GM21447 (cell line): ENCODE results near the gene SUZ12.
"Not testable (repeated sequence)": the region's sequence is repeated elsewhere in the genome, so short reads cannot be mapped to it uniquely, and the experiment has no call there.

Experiments used
- ATAC-seq: cut with Tn5 transposase; IDR thresholded peaks from one replicate; pipeline ENCODE4 v1.9.1; 2021; ENCODE audit not compliant: unreplicated experiment

The SUZ12 gene

GRCh38 chr17:32033812-32034211, 97.0 kb downstream of the SUZ12 start:
- ATAC-seq, result not testable (repeated sequence)

DNA sequence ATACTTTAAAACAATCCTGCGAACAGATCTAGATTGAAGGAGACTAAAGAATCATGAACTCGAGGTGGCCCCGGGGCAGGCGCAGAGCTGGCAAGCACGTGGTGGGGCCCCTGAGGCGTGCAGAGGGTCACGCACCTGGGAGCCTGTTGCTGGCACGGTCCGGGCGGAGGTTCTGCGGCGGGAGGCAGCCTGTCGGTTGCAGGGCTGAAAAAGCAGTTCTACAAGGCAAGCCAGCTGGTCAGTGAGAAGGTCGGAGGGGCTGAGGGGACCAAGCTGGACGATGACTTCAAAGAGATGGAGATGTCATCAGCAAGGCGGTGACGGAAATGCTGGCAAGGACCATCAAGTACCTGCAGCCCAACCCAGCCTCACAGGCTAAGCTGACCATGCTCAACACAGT, 103.4 kb downstream of the SUZ12 start:
- ATAC-seq, result not testable (repeated sequence)

GRCh38 chr17:32041306-32041875, 104.6 kb downstream of the SUZ12 start:
- not testable (repeated sequence) for ATAC-seq

- not testable (repeated sequence) for ATAC-seq
Observed at GRCh38 chr17:32042266-32042665, 105.5 kb downstream of the SUZ12 start.

DNA sequence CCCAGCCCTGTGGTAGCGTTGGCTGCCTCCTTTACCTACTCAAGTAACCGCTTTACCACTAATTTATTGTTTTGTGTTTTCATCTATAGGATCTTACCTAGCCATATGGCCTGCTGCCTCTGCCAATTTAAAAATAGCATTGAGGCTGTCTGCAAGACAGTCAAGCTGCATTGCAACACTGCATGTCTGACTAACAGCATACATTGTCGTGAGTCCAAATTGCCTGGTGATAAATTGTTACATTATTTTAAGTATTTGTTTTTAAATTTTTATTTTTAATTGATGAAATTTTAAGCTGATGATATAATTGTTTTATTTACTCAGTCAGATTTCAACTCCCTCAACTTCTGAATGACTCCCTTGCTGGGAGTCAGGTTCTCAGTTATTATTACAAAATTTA, 108.8 kb downstream of the SUZ12 start:
- not testable (repeated sequence) for ATAC-seq

DNA sequence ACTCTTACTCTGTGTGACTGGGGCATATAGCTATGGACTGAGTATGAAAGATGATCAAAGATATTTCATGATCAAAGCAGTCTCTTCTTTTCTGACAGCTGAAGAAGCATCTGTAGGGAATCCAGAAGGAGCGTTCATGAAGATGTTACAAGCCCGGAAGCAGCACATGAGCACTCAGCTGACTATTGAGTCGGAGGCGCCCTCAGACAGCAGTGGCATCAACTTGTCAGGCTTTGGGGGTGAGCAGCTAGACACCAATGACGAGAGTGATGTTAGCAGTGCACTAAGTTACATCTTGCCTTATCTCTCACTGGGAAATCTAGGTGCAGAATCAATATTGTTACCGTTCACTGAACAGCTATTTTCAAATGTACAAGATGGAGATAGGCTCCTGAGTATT, 110.9 kb downstream of the SUZ12 start:
- ATAC-seq, result not testable (repeated sequence)
